ENCODE measurements around the gene CDH13.
A peak's percentile ranks its signal among the peaks of the same experiment; 100 is the strongest.

Gene CDH13

GRCh38 chr16:83530293-83530692 lies 903.5 kb downstream of the CDH13 start:
- DNase-seq (ENCODE audit: low read depth): peak; percentile 97
- no peak overlapping the region for H3K4me3 ChIP-seq (ENCODE audit: low read length)
- no peak for TF ChIP-seq CTCF (conservative IDR thresholded peaks at IDR 0.05; ENCODE audit: low read length)

GRCh38 chr16:83532634-83533033 lies 905.9 kb downstream of the CDH13 start:
- no peak overlapping the region for H3K4me3 ChIP-seq (ENCODE audit: low read length)
- DNase-seq (ENCODE audit: low read depth): no peak
- no peak for TF ChIP-seq CTCF (conservative IDR thresholded peaks at IDR 0.05; ENCODE audit: low read length)

- no peak for TF ChIP-seq CTCF (conservative IDR thresholded peaks at IDR 0.05; ENCODE audit: low read length)
- H3K4me3 ChIP-seq (ENCODE audit: low read length): no peak overlapping the region
- peak; percentile 49 for DNase-seq (ENCODE audit: low read depth)
Measured at GRCh38 chr16:83533193-83533592, 906.4 kb downstream of the CDH13 start.

- no peak overlapping the region for H3K4me3 ChIP-seq (ENCODE audit: low read length)
- TF ChIP-seq CTCF (conservative IDR thresholded peaks at IDR 0.05; ENCODE audit: low read length): no peak
- DNase-seq (ENCODE audit: low read depth): no peak
Measured at GRCh38 chr16:83538707-83539106, 911.9 kb downstream of the CDH13 start.

- H3K4me3 ChIP-seq (ENCODE audit: low read length): no peak overlapping the region
- no peak for TF ChIP-seq CTCF (conservative IDR thresholded peaks at IDR 0.05; ENCODE audit: low read length)
- DNase-seq (ENCODE audit: low read depth): no peak
Measured at GRCh38 chr16:83539736-83540490, 913.1 kb downstream of the CDH13 start.

- DNase-seq (ENCODE audit: low read depth): peak; percentile 32
- H3K4me3 ChIP-seq (ENCODE audit: low read length): no peak overlapping the region
- no peak for TF ChIP-seq CTCF (conservative IDR thresholded peaks at IDR 0.05; ENCODE audit: low read length)
Measured at GRCh38 chr16:83541231-83541630, 914.5 kb downstream of the CDH13 start.

- no peak for TF ChIP-seq CTCF (conservative IDR thresholded peaks at IDR 0.05; ENCODE audit: low read length)
- H3K4me3 ChIP-seq (ENCODE audit: low read length): no peak overlapping the region
- DNase-seq (ENCODE audit: low read depth): peak; percentile 31
Measured at GRCh38 chr16:83542491-83542890, 915.7 kb downstream of the CDH13 start.
